B cell (primary cell): ENCODE results near the gene NUDT3.

Experiments
- CTCF ChIP-seq: fragments of 200-600 bp; IDR thresholded peaks from one replicate; pipeline ENCODE4 v1.8.0; 2022; ENCODE audit warnings: antibody characterized with exemption, mild to moderate bottlenecking
- EZH2 ChIP-seq: IDR thresholded peaks from 2 replicates; pipeline ENCODE4 v1.6.1; 2012; ENCODE audit warnings: borderline replicate concordance, low read depth, mild to moderate bottlenecking, moderate library complexity, low read length; ENCODE audit not compliant: insufficient read depth, poor library complexity, severe bottlenecking

GRCh38 chr6:34418367-34418766 lies 25.9 kb upstream of the NUDT3 start:
- TF ChIP-seq EZH2 (no peak), CTCF (no peak)
